ENCODE results near the gene CLEC4M.

CLEC4M gene

GRCh38 chr19:7771072-7771471 is 8.0 kb downstream of the CLEC4M start:
- Histone ChIP-seq H3K79me2 (ENCODE audit: insufficient read depth, low read length) (no peaks in the 10 kb centered on the region), H3K9ac (ENCODE audit: low read length) (no peak overlapping the region), H3K4me1 (ENCODE audit: insufficient read depth, low read length, severe bottlenecking) (no peaks in the 10 kb centered on the region), H3F3A (ENCODE audit: insufficient read depth, low read length) (no peaks in the 10 kb centered on the region), H3K27ac (ENCODE audit: low read depth, low read length, poor library complexity, severe bottlenecking) (no peak overlapping the region), H3K4me2 (ENCODE audit: low read length) (no peak overlapping the region), H3K36me3 (ENCODE audit: insufficient read depth, low read length) (no peaks in the 10 kb centered on the region), H2AFZ (ENCODE audit: low read length) (no peak overlapping the region), H4K20me1 (ENCODE audit: insufficient read depth, low read length) (no peaks in the 10 kb centered on the region), H3K9me2 (ENCODE audit: low read depth, low read length) (no peaks in the 10 kb centered on the region), H3K9me3 (ENCODE audit: low read length) (no peaks in the 10 kb centered on the region), H3K4me3 (ENCODE audit: low read depth, low read length, poor library complexity, severe bottlenecking) (no peak overlapping the region), H3K27me3 (ENCODE audit: insufficient read depth, low read length) (no peaks in the 10 kb centered on the region; the same call in 1 of the 2 replicates)
- no peak for TF ChIP-seq CTCF (IDR thresholded peaks at IDR 0.05; ENCODE audit: low read length)

- H3K4me2 ChIP-seq (ENCODE audit: low read length): no peak overlapping the region
- no peaks in the 10 kb centered on the region for H3K9me3 ChIP-seq (ENCODE audit: low read length)
- H3K9me2 ChIP-seq (ENCODE audit: low read depth, low read length): no peaks in the 10 kb centered on the region
- H3K4me3 ChIP-seq (ENCODE audit: low read depth, low read length, poor library complexity, severe bottlenecking): no peak overlapping the region
- H3K36me3 ChIP-seq (ENCODE audit: insufficient read depth, low read length): no peaks in the 10 kb centered on the region
- H3K9ac ChIP-seq (ENCODE audit: low read length): no peak overlapping the region
- H2AFZ ChIP-seq (ENCODE audit: low read length): no peak overlapping the region
- H4K20me1 ChIP-seq (ENCODE audit: insufficient read depth, low read length): no peaks in the 10 kb centered on the region
- H3K27me3 ChIP-seq (ENCODE audit: insufficient read depth, low read length): no peaks in the 10 kb centered on the region
- no peaks in the 10 kb centered on the region for H3K4me1 ChIP-seq (ENCODE audit: insufficient read depth, low read length, severe bottlenecking)
- no peaks in the 10 kb centered on the region for H3F3A ChIP-seq (ENCODE audit: insufficient read depth, low read length)
- H3K27ac ChIP-seq (ENCODE audit: low read depth, low read length, poor library complexity, severe bottlenecking): no peak overlapping the region
- TF ChIP-seq EZH2 (IDR thresholded peaks at IDR 0.05; ENCODE audit: borderline replicate concordance, low read length): no peak
- TF ChIP-seq CTCF (IDR thresholded peaks at IDR 0.05; ENCODE audit: low read length): no peak
- no peaks in the 10 kb centered on the region for H3K79me2 ChIP-seq (ENCODE audit: insufficient read depth, low read length)
Observed at GRCh38 chr19:7772752-7773291, 9.8 kb downstream of the CLEC4M start.

GRCh38 chr19:7773841-7774240 is 10.8 kb downstream of the CLEC4M start:
- H4K20me1 ChIP-seq (ENCODE audit: insufficient read depth, low read length): no peaks in the 10 kb centered on the region
- H3K27me3 ChIP-seq (ENCODE audit: insufficient read depth, low read length): no peaks in the 10 kb centered on the region
- H3K9ac ChIP-seq (ENCODE audit: low read length): no peak overlapping the region
- no peaks in the 10 kb centered on the region for H3K79me2 ChIP-seq (ENCODE audit: insufficient read depth, low read length)
- no peak overlapping the region for H3K4me3 ChIP-seq (ENCODE audit: low read depth, low read length, poor library complexity, severe bottlenecking)
- no peak for TF ChIP-seq EZH2 (IDR thresholded peaks at IDR 0.05; ENCODE audit: borderline replicate concordance, low read length)
- TF ChIP-seq CTCF (IDR thresholded peaks at IDR 0.05; ENCODE audit: low read length): no peak
- H3K36me3 ChIP-seq (ENCODE audit: insufficient read depth, low read length): no peaks in the 10 kb centered on the region
- no peaks in the 10 kb centered on the region for H3F3A ChIP-seq (ENCODE audit: insufficient read depth, low read length)
- no peaks in the 10 kb centered on the region for H3K9me2 ChIP-seq (ENCODE audit: low read depth, low read length)
- no peaks in the 10 kb centered on the region for H3K9me3 ChIP-seq (ENCODE audit: low read length)
- H3K27ac ChIP-seq (ENCODE audit: low read depth, low read length, poor library complexity, severe bottlenecking): no peak overlapping the region
- no peaks in the 10 kb centered on the region for H3K4me1 ChIP-seq (ENCODE audit: insufficient read depth, low read length, severe bottlenecking)
- no peak overlapping the region for H2AFZ ChIP-seq (ENCODE audit: low read length)
- no peak overlapping the region for H3K4me2 ChIP-seq (ENCODE audit: low read length)
